ENCODE data around the gene LTA4H.

- TF ChIP-seq CTCF (IDR thresholded peaks at IDR 0.05; ENCODE audit: low read length) (no peak), EZH2phosphoT487 (IDR thresholded peaks at IDR 0.05; ENCODE audit: low read length) (no peak)
Observed at GRCh38 chr12:96015672-96016071, 19.7 kb downstream of the LTA4H start.

Data from MM.1S (cell line).